HCT116 (cell line): ENCODE results near the gene TMEM131.

Experiments
- ATF3 ChIP-seq: IDR thresholded peaks from 2 replicates; pipeline ENCODE4 v1.6.1; 2012
- EZH2 ChIP-seq: fragments of 200-600 bp; sonication (generic); IDR thresholded peaks from 2 replicates; pipeline ENCODE4 v1.6.1; 2017; ENCODE audit warnings: antibody characterized with exemption, mixed run types
- JUND ChIP-seq: IDR thresholded peaks from 2 replicates; pipeline ENCODE4 v1.6.1; 2012
- POLR2A ChIP-seq: IDR thresholded peaks from 2 replicates; pipeline ENCODE4 v1.7.0; 2011; ENCODE audit warnings: borderline replicate concordance; ENCODE audit not compliant: insufficient read depth, insufficient read length; ENCODE audit errors: extremely low read depth
- POLR2AphosphoS5 ChIP-seq: IDR thresholded peaks from 2 replicates; pipeline ENCODE4 v1.6.1; 2011; ENCODE audit warnings: mild to moderate bottlenecking, low read depth, low read length, moderate library complexity
- RAD21 ChIP-seq: IDR thresholded peaks from 2 replicates; pipeline ENCODE4 v1.6.1; 2012; ENCODE audit warnings: low read depth, mild to moderate bottlenecking
- REST ChIP-seq: IDR thresholded peaks from 2 replicates; pipeline ENCODE4 v1.6.1; 2012; ENCODE audit warnings: low read depth
- SP1 ChIP-seq: IDR thresholded peaks from 2 replicates; pipeline ENCODE4 v1.6.1; 2012; ENCODE audit warnings: low read depth
- SRF ChIP-seq: IDR thresholded peaks from 2 replicates; pipeline ENCODE4 v1.6.1; 2012; ENCODE audit warnings: low read depth
- TCF7L2 ChIP-seq: IDR thresholded peaks from 2 replicates; pipeline ENCODE4 v1.7.0; 2011; ENCODE audit warnings: borderline replicate concordance, inconsistent platforms; ENCODE audit not compliant: insufficient read depth, insufficient read length; ENCODE audit errors: extremely low read depth
- YY1 ChIP-seq: IDR thresholded peaks from 2 replicates; pipeline ENCODE4 v1.6.1; 2011; ENCODE audit warnings: low read length, low read depth, moderate library complexity, mild to moderate bottlenecking; ENCODE audit not compliant: insufficient replicate concordance; ENCODE audit errors: extremely low read depth
- TF ChIP-seq, protein P1 (sequence below), 3 experiments: fragments of 200-600 bp in 1 of 3; sonication (generic) in 1 of 3; IDR thresholded peaks in 2 of 3; conservative IDR thresholded peaks in 1 of 3; 2 replicates each; pipeline ENCODE4 v1.5.1; 2012 to 2017; ENCODE audit warnings: low read depth in 2 of 3, low read length in 2 of 3, antibody characterized with exemption in 1 of 3, borderline replicate concordance in 1 of 3, control low read depth in 1 of 3, mild to moderate bottlenecking in 1 of 3, mixed read lengths in 1 of 3, mixed run types in 1 of 3, moderate library complexity in 1 of 3; ENCODE audit not compliant: insufficient read depth in 1 of 3
- TF ChIP-seq, protein P2 (sequence below): IDR thresholded peaks from 2 replicates; pipeline ENCODE4 v1.6.1; 2012
- TF ChIP-seq, protein P3 (sequence below): IDR thresholded peaks from 2 replicates; pipeline ENCODE4 v1.6.1; 2011; ENCODE audit warnings: mild to moderate bottlenecking, low read length, moderate library complexity; ENCODE audit not compliant: insufficient replicate concordance; ENCODE audit errors: extremely low read depth

DNA sequence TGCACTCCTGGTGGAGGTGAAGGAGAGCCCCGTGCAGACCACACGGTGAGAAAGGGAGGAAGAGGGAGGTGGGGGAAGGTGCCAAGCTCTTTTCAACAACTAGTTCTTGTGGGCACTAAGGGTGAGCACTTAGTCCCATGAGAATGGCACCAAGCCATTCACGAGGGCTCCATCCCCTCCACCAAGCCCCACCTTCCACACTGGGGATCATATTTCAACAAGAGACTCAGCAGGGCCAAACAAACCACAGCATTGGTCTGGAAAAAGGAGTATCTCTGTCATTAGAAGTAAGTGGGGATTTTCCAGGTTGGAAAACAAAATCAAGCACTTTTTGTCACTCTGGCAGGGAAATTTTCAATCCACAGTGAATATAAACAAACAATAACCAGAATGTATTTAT is 244.0 kb downstream of the TMEM131 start:
- TF ChIP-seq, protein P1, sequence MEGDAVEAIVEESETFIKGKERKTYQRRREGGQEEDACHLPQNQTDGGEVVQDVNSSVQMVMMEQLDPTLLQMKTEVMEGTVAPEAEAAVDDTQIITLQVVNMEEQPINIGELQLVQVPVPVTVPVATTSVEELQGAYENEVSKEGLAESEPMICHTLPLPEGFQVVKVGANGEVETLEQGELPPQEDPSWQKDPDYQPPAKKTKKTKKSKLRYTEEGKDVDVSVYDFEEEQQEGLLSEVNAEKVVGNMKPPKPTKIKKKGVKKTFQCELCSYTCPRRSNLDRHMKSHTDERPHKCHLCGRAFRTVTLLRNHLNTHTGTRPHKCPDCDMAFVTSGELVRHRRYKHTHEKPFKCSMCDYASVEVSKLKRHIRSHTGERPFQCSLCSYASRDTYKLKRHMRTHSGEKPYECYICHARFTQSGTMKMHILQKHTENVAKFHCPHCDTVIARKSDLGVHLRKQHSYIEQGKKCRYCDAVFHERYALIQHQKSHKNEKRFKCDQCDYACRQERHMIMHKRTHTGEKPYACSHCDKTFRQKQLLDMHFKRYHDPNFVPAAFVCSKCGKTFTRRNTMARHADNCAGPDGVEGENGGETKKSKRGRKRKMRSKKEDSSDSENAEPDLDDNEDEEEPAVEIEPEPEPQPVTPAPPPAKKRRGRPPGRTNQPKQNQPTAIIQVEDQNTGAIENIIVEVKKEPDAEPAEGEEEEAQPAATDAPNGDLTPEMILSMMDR (IDR thresholded peaks at IDR 0.05 in 2 of 3, conservative IDR thresholded peaks at IDR 0.05 in 1 of 3; ENCODE audit: borderline replicate concordance in 1 of 3, insufficient read depth in 1 of 3, low read depth in 2 of 3, low read length in 2 of 3) = no peak
- TF ChIP-seq, protein P2, sequence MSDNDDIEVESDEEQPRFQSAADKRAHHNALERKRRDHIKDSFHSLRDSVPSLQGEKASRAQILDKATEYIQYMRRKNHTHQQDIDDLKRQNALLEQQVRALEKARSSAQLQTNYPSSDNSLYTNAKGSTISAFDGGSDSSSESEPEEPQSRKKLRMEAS = no peak
- no peak for TF ChIP-seq REST
- TF ChIP-seq POLR2AphosphoS5 = no peak
- no peak for TF ChIP-seq POLR2A
- TF ChIP-seq JUND = no peak
- TF ChIP-seq ATF3 = no peak
- no peak for TF ChIP-seq SP1
- no peak for TF ChIP-seq SRF
- TF ChIP-seq RAD21 = no peak
- TF ChIP-seq YY1 = no peak
- TF ChIP-seq TCF7L2 = no peak
- no peak for TF ChIP-seq EZH2
- TF ChIP-seq, protein P3, sequence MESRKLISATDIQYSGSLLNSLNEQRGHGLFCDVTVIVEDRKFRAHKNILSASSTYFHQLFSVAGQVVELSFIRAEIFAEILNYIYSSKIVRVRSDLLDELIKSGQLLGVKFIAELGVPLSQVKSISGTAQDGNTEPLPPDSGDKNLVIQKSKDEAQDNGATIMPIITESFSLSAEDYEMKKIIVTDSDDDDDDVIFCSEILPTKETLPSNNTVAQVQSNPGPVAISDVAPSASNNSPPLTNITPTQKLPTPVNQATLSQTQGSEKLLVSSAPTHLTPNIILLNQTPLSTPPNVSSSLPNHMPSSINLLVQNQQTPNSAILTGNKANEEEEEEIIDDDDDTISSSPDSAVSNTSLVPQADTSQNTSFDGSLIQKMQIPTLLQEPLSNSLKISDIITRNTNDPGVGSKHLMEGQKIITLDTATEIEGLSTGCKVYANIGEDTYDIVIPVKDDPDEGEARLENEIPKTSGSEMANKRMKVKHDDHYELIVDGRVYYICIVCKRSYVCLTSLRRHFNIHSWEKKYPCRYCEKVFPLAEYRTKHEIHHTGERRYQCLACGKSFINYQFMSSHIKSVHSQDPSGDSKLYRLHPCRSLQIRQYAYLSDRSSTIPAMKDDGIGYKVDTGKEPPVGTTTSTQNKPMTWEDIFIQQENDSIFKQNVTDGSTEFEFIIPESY = no peak
